Lung (tissue), 12 donors: ENCODE data around the gene TMEM242. TPM values are rescaled to one million over a fixed set of nuclear protein-coding genes. Genes with fewer than 3 reads are reported as not detected.

ENCODE experiments used
- ATAC-seq: fragments of 200-7000 bp; cut with Tn5 transposase; one replicate; pipeline ENCODE4 v1.9.1; 2020; ENCODE audit warnings: moderate number of reproducible peaks; ENCODE audit not compliant: insufficient read depth, low FRiP score
- DNase-seq, 3 donors: peaks; one replicate each; pipeline ENCODE4 v3.0.0-alpha.2; 2013 to 2017
- H3K27ac ChIP-seq, 2 donors: one replicate each; pipeline ENCODE4 v1.5.1; 2013; ENCODE audit warnings: mild to moderate bottlenecking in 2 of 2, moderate library complexity in 2 of 2, control low read depth in 1 of 2, inconsistent platforms in 1 of 2, low read depth in 1 of 2, low read length in 1 of 2
- H3K27me3 ChIP-seq, 3 donors: one replicate each; pipeline ENCODE4 v1.5.1; 2013; ENCODE audit warnings: low read length in 2 of 3; ENCODE audit not compliant: control insufficient read depth in 3 of 3, insufficient read depth in 3 of 3
- H3K36me3 ChIP-seq, 4 donors: one replicate each; pipeline ENCODE4 v1.5.1; 2013; ENCODE audit warnings: low read length in 4 of 4, mild to moderate bottlenecking in 1 of 4, moderate library complexity in 1 of 4; ENCODE audit not compliant: control insufficient read depth in 4 of 4, insufficient read depth in 4 of 4
- H3K4me1 ChIP-seq, 5 donors: one replicate each; pipeline ENCODE4 v1.5.1; 2013; ENCODE audit warnings: low read length in 5 of 5, mild to moderate bottlenecking in 2 of 5, moderate library complexity in 1 of 5; ENCODE audit not compliant: control insufficient read depth in 5 of 5, insufficient read depth in 5 of 5
- H3K4me3 ChIP-seq: one replicate; pipeline ENCODE4 v1.5.1; 2013; ENCODE audit warnings: mild to moderate bottlenecking, control low read depth, moderate library complexity
- H3K9ac ChIP-seq, 2 donors: one replicate each; pipeline ENCODE4 v1.5.1; 2013; ENCODE audit warnings: low read length in 2 of 2, control low read depth in 1 of 2; ENCODE audit not compliant: insufficient read depth in 1 of 2
- H3K9me3 ChIP-seq, 4 donors: one replicate each; pipeline ENCODE4 v1.5.1; 2013; ENCODE audit warnings: low read length in 3 of 4, mild to moderate bottlenecking in 1 of 4, moderate library complexity in 1 of 4; ENCODE audit not compliant: control insufficient read depth in 4 of 4, insufficient read depth in 3 of 4
- WGBS, 2 donors: extraction: QIAGEN DNeasy Blood & Tissue Kit; methylation state at CpG; one replicate each; pipeline ENCODE4 v1.1.7; 2013; 5-methylcytosine and 5-hydroxymethylcytosine counted together
- polyA plus RNA-seq, 2 donors: library from polyadenylated mRNA; stranded (reverse); fragments of 200-250 nt; gene quantifications; one replicate each; pipeline ENCODE4 v1.2.1, GENCODE V29; 2013
- total RNA-seq, 2 donors: library from RNA; depleted of rRNA in 1 of 2; stranded (reverse); fragments of >200 nt in 1 of 2; gene quantifications; one replicate each; pipeline ENCODE4 v1.2.1, GENCODE V29; 2014 to 2021
- TF ChIP-seq, protein P1 (sequence below): IDR thresholded peaks from 2 replicates; pipeline ENCODE4 v1.5.1; 2012; ENCODE audit warnings: mild to moderate bottlenecking; ENCODE audit errors: control extremely low read depth, extremely low read depth
- donor health status: control.
- donor health status: control.
- donor health status: Bipolar disorder and iron deficiency.
- donor health status: healthy.
- donor health status: DM: yes; HTN: yes; CAD: no.

TMEM242 gene
- total and polyA plus RNA-seq, 4 donors: 4.4 to 11.5 (median 8.3) TPM

DNA sequence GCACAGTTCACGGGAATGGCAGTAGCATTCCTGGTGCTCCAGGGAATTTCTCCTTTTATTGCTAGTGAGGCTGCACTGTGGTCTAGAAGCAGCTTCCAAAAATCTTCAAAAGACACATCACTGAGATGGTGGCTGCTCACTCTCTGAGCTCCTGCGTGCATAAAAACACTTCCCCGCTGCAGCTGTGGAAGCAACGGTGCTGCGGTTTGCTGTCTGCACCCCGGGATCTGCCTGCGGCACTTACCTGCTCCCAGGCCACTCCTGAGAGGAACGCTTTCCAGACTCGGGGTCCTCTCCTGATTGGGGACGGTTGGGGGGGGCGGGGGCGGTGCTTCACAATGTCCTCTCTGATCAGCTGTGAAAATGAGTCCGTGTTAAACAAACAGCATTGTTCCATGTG is 77.9 kb downstream of the TMEM242 start:
- Histone ChIP-seq H3K27me3 (no peaks in the 10 kb centered on the region), H3K27ac (peak overlapping the region in 1 of 2 donors; percentile 31), H3K9me3 (peaks cover 0 to 5% (median 2%) of the 10 kb centered on the region in 4 donors), H3K4me1 (no peaks in the 10 kb centered on the region), H3K4me3 (no peak overlapping the region), H3K36me3 (no peaks in the 10 kb centered on the region), H3K9ac (no peak overlapping the region)
- DNase-seq: no peak
- TF ChIP-seq, protein P1, sequence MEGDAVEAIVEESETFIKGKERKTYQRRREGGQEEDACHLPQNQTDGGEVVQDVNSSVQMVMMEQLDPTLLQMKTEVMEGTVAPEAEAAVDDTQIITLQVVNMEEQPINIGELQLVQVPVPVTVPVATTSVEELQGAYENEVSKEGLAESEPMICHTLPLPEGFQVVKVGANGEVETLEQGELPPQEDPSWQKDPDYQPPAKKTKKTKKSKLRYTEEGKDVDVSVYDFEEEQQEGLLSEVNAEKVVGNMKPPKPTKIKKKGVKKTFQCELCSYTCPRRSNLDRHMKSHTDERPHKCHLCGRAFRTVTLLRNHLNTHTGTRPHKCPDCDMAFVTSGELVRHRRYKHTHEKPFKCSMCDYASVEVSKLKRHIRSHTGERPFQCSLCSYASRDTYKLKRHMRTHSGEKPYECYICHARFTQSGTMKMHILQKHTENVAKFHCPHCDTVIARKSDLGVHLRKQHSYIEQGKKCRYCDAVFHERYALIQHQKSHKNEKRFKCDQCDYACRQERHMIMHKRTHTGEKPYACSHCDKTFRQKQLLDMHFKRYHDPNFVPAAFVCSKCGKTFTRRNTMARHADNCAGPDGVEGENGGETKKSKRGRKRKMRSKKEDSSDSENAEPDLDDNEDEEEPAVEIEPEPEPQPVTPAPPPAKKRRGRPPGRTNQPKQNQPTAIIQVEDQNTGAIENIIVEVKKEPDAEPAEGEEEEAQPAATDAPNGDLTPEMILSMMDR: no peak
- no peak for ATAC-seq
- WGBS, 2 donors: 78 to 80% methylated on average over 13 of the region's 13 CpGs

DNA sequence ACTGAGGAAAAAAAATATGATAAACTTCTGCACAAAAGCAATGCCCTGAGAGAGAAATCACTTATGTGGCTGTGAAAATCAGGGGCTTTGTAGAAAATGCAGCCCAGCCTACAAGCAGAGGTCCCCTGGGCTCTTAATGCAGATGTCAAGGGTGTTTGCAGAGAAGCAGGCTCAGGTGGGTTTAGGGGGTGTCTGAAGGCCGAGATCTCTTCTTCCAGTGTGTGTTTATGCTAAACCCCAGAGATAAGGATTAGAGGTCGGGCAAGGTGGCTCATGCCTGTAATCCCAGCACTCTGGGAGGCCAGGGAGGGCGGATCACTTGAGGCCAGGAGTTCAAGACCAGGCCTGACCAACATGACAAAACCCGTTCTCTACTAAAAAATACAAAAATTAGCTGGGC is 78.5 kb downstream of the TMEM242 start:
- no peak overlapping the region for H3K4me3 ChIP-seq
- no peak overlapping the region for H3K27ac ChIP-seq
- H3K9me3 ChIP-seq: peaks cover 0 to 5% (median 2%) of the 10 kb centered on the region in 4 donors
- no peak for ATAC-seq
- WGBS, 2 donors: 80 to 85% methylated on average over 4 of the region's 4 CpGs
- H3K9ac ChIP-seq: no peak overlapping the region
- peaks cover 0 to 6% (median 0%) of the 10 kb centered on the region in 5 donors for H3K4me1 ChIP-seq
- DNase-seq: no peak
- H3K36me3 ChIP-seq: no peaks in the 10 kb centered on the region
- TF ChIP-seq, protein P1: no peak
- H3K27me3 ChIP-seq: no peaks in the 10 kb centered on the region

DNA sequence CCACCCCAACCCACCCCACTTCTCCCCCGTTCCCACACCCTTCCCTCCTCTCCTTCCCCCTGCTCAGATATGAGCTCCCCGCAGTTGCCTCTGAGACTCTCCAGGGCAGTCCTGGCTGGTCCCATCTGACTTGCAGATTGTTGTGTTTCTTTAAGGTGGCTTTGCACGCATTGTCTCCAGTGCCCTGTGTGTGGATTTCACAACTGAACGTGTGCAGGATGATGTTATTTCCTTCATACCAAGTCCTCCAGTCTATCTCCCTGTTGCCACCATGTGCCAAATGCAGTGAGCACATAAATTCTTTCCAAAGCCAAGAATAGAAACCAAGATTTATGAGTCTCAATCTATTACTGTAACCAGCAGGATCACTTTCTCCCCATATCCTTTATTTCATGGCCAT is 79.1 kb downstream of the TMEM242 start:
- ATAC-seq: no peak
- WGBS, 2 donors: 31 to 51% methylated on average over 4 of the region's 4 CpGs

More for the DNA sequence above, 79.1 kb downstream of the TMEM242 start:
- Histone ChIP-seq H3K9ac (no peak overlapping the region), H3K4me3 (no peak overlapping the region), H3K4me1 (peaks cover 0 to 6% (median 0%) of the 10 kb centered on the region in 5 donors), H3K27me3 (no peaks in the 10 kb centered on the region), H3K27ac (peak overlapping the region in 1 of 2 donors; percentile 17), H3K9me3 (peaks cover 0 to 5% (median 2%) of the 10 kb centered on the region in 4 donors), H3K36me3 (no peaks in the 10 kb centered on the region)
- TF ChIP-seq, protein P1: no peak
- no peak for DNase-seq
